ENCODE data around the gene NEK8.
"Not testable (repeated sequence)": the region's sequence is repeated elsewhere in the genome, so short reads cannot be mapped to it uniquely, and the experiment has no call there.

The NEK8 gene

GRCh38 chr17:28725660-28726225 is 2.8 kb upstream of the NEK8 start:
- peak; percentile 32 for DNase-seq (ENCODE audit: low read depth)

DNA sequence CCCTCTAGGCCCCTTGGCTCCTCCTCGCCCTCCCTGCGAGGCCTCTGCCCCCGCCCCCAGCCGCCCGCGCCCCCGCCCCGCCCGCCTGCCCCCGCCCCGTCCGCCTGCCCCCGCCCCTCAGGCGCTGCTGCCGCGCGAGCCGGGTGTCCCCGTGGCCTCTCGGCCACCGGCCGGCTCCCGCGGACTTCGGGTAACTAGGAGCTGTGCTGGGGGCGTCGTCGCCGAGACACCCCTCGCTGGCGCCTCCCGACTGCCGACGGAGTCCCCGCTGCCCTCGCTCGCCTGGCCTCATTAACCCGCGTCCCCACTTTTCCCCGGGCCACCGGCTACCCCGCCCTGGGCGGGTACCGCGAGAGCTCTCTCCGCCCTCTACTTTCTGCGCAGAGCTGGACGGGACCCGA is 2.4 kb upstream of the NEK8 start, which contains the start of gene TLCD1:
TLCD1 (minus strand) TSS at position 8 of the 401 bp plus-strand sequence. CDS start 136 bp downstream, outside the sequence.
- peak; percentile 59 for DNase-seq (ENCODE audit: low read depth)

DNA sequence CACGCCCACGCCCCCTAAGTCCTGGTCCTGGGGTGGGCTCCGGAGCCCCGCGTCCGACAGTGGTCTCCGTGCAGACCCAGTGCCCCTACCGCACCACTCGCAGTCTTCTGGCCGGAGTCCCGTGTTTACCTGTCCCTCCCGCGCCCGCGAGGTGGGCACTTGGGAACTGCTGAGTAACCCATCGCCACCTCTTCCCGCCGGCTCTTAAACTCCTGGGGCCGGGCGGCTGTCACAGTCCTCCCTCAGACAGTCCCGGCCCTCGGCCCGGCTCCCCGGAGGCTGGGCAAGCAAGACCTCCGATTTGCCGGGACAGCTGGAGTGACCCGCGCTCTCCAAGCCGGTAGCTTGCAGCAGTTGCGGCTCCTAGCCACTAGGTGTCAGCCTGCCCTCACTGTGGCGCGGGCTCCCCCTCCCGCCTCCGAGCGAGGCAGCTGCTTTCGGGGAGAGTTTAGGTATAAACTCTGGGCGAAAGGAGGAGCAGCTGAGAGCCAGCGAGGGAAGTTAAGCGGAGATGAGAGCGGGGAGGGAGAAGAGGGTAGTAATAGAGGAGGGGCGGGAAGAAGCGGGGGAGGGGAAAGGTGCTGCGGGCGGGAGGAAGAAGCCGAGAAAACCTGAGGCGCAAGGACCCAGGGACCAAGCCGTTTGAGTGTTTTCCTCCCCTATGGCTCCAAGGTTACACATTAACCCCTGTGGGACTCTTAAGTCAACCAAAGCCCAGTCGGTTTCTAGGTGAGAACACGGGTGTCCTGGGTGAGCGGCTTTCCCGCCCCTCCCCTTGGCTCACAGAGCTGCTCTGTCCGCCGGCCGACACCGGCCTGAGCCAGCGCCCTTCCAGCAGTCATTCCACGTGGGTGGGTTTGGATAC is 1.7 kb upstream of the NEK8 start:
- peak; percentile 89 for DNase-seq (ENCODE audit: low read depth)

DNA sequence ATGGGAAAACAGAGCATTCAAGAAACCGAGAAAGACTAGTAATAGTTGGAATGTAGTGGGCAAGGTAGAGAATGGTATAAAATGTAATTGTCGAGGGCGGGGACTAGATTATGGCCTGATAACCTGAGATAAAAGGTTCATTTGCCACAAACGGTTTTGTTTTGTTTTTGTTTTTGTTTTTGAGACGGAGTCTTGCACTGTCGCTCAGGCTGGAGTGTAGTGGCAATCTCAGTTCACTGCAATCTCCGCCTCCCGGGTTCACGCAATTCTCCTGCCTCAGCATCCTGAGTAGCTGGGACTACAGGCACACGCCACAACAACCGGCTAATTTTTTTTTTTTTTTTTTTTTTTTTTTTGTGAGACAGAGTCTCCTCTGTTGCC is 1.4 kb downstream of the NEK8 start:
- DNase-seq (ENCODE audit: low read depth), result no peak

DNA sequence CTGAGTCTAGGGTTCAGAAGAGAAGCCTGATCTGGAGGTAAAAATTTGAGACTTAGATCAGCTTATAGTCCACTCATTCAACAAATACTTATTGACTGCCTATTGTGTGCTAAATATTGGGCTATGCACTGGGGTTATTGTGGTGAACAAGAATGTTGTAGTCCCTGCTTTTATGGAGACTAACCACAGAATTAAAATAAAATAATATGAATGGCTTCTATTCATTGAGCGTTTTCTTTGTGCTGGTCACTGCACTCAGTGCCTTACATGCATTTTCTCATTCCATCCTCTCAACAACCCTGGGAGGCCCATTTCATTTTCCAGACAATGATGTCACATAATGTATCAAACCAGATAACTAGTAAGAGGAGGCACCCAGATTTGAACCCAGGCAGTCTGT is 4.8 kb downstream of the NEK8 start:
- no peak for DNase-seq (ENCODE audit: low read depth)

DNA sequence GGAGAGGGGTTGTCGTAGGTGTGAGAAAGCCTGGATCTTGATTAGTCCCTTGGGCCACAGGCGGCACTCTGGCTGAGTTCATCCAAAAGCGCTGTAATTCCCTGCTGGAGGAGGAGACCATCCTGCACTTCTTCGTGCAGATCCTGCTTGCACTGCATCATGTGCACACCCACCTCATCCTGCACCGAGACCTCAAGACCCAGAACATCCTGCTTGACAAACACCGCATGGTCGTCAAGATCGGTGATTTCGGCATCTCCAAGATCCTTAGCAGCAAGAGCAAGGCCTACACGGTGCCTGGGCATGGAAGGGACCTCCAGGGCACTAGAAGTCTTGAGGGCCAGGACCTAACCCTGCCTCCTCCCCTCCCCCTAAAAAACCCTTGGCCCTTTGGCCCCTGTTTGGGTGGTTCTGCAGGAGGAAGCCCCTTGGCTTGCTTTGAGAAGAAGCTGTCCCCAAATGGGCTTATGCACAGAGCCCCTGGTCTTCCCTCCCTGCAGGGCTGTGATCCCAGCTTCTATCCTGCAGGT is 6.2 kb downstream of the NEK8 start:
- no peak for DNase-seq (ENCODE audit: low read depth)

- no peak for DNase-seq (ENCODE audit: low read depth)
Measured at GRCh38 chr17:28735242-28735722, 6.7 kb downstream of the NEK8 start.

GRCh38 chr17:28735913-28736769 is 7.6 kb downstream of the NEK8 start:
- DNase-seq (ENCODE audit: low read depth), result not testable (repeated sequence)

- no peak for DNase-seq (ENCODE audit: low read depth)
Measured at GRCh38 chr17:28737316-28737715, 8.7 kb downstream of the NEK8 start.

DNA sequence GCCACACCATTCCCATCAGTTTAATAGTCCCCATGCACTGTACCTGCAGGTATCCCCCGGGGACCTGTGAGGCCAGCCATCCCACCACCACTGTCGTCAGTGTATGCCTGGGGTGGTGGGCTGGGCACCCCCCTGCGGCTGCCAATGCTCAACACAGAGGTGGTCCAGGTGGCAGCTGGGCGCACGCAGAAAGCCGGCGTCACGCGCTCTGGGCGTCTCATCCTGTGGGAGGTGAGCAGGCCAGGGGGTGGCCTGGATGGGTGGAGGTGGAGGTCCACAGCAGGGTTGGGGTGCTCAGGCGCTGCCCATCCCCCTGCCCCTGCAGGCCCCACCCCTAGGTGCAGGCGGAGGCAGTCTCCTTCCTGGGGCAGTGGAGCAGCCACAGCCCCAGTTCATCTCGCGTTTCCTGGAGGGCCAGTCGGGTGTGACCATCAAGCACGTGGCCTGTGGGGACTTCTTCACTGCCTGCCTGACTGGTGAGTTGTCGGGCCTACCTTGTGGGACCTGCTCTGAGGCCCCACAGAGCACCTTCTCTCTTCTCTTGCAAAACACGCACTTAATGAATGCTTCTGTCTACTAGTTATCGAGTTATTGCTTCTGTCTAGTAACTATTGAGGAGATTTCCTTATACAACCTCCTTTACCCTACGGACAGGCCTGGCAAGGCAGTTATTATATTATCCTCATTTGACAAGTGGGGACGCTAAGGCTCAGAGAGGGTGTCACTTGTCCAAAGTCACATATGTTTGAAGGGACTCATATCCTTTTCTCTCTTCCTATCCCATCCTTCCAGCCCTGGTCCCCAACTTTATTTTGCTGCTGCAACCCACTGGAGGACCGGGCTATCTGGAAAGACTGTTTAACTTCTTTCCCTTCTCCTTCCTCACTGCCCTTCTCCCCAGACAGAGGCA is 9.4 kb downstream of the NEK8 start:
- DNase-seq (ENCODE audit: low read depth), result no peak

DNA sequence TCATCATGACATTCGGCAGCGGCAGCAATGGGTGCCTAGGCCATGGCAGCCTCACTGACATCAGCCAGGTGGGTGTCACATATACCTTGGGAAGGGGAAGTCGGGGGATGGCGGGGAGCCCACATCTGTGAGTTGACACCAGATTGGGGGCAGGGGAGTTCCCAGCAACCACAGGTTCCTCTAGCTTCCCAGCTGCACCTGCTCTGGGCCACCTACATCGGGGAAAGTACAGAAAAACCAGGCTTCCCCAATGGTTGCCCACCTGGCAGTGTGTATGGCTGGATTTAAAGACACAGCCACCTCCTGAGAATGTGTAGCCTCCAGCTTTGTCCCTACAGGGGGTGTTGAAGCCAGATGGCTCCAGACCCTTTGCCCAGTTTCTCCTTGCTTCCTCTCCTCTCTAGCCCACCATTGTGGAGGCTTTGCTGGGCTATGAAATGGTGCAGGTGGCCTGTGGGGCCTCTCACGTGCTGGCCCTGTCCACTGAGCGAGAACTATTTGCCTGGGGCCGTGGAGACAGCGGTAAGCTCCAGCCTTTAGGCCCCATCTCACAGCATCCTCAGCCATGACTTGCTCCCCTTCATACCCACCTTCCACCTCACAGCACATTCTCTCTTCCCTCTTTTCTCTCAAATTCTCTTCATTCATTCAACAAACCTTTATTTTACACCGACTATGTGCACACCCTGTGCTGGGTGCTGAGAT is 10.2 kb downstream of the NEK8 start:
- peak; percentile 48 for DNase-seq (ENCODE audit: low read depth)

DNA sequence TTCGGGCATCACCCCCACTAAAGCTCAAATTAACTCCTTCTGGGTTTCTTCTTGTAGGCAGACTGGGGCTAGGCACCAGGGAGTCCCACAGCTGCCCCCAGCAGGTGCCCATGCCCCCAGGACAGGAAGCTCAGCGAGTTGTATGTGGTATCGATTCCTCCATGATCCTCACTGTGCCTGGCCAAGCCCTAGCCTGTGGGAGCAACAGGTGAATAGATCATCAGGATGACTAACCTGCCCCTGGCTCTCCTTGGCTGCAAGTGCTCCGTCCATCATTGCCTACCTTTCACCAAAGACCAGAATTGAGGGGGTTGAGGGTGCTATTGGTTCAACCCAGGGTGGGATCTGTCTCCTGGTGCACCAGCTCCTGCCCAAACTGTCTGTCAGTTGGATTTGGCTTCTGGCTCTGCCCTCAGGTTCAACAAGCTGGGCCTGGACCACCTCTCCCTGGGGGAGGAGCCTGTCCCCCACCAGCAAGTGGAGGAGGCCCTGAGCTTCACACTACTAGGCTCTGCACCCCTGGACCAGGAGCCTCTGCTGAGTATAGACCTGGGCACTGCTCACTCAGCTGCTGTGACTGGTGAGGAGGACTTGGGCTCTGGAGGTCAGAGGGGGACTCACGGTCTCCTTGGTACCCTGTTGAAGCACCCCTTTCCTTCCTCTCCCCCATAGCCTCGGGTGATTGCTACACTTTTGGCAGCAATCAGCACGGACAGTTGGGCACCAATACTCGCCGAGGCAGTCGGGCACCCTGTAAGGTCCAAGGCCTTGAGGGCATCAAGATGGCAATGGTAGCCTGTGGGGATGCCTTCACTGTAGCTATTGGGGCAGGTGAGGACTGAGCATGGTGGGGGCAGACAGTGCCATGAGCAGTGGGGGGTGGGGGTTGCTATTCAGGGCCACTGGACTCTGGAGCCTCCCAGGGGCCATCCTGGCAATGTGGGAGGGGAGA is 12.1 kb downstream of the NEK8 start:
- no peak for DNase-seq (ENCODE audit: low read depth)

- no peak for DNase-seq (ENCODE audit: low read depth)
Measured at GRCh38 chr17:28741358-28742349, 13.1 kb downstream of the NEK8 start.

GRCh38 chr17:28743243-28744103 is 14.9 kb downstream of the NEK8 start, which contains the start of gene TRAF4:
TRAF4 (plus strand) TSS chr17:28744011; CDS start chr17:28744113, 102 bp downstream.
- peak; percentile 73 for DNase-seq (ENCODE audit: low read depth)

DNA sequence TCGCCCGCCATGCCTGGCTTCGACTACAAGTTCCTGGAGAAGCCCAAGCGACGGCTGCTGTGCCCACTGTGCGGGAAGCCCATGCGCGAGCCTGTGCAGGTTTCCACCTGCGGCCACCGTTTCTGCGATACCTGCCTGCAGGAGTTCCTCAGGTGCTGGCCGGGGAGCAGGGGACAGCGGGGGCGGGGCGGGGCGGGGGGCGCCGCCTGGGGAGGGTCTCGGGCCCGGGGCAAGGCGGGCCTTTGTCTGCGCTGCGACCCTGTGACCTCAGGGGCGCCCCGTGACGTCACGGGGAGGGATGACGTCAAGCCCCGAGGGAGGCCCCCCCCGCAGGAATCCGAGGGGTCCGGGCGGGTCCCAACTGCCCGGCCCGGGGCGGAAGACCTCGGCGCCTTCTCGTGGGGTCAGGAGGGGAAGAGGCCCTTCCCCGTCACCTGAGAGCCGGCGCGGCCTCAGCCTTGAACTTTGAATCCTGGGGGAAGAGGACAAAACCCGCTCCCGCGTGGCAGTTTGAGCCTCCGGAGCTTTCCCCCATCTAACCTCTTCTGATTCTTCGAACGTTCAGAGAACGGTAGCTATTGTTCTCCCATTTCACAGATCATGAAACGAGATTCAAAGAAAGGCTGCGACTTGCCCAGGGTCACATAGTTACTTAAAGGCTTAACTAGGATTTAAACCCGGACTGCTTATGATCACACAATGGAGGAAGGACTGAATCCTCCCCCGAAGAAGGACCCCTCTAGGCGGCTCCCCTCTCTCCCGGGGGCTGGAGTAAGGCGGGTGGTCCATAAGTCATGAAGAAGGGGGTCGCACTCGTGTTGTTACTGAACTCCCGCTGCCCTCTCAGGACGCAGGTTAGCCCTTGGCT is 15.8 kb downstream of the NEK8 start:
- peak; percentile 66 for DNase-seq (ENCODE audit: low read depth)

Data from activated T-helper 9 cell treated with anti-CD3 and anti-CD28 coated beads, Interleukin-2, amount 50 U/mL, for 16 hours (primary cell).